Nephron progenitor cell (in vitro differentiated cells): Measurements from ENCODE around the gene DUSP15.

Experiments used
- DNase-seq: peaks from one replicate; pipeline ENCODE4 v3.0.0; 2021
- H3K27ac Mint-ChIP-seq: 2 replicates; pipeline ENCODE4 v1.8.0; 2021; ENCODE audit warnings: mild to moderate bottlenecking, moderate library complexity, mixed read lengths
- H3K27me3 Mint-ChIP-seq: 2 replicates; pipeline ENCODE4 v1.8.0; 2021; ENCODE audit warnings: mild to moderate bottlenecking, low read depth, mixed read lengths; ENCODE audit not compliant: poor library complexity
- H3K36me3 Mint-ChIP-seq: 2 replicates; pipeline ENCODE4 v1.8.0; 2021; ENCODE audit warnings: low read depth, mixed read lengths
- H3K4me1 Mint-ChIP-seq: 2 replicates; pipeline ENCODE4 v1.8.0; 2021; ENCODE audit warnings: mixed read lengths
- H3K4me3 Mint-ChIP-seq: 2 replicates; pipeline ENCODE4 v1.8.0; 2021; ENCODE audit warnings: mild to moderate bottlenecking, moderate library complexity, mixed read lengths
- H3K9me3 Mint-ChIP-seq: 2 replicates; pipeline ENCODE4 v1.8.0; 2021; ENCODE audit warnings: mild to moderate bottlenecking, moderate library complexity, mixed read lengths
- CTCF ChIP-seq: fragments of 200-600 bp; sonication (generic); IDR thresholded peaks from 2 replicates; pipeline ENCODE4 v1.5.0; 2021; ENCODE audit warnings: antibody characterized with exemption

DUSP15 gene

GRCh38 chr20:31842471-31843157, 27.7 kb downstream of the DUSP15 start:
- Mint-ChIP-seq H3K4me1 (peaks cover 38% of the 10 kb centered on the region), H3K27me3 (no peaks in the 10 kb centered on the region), H3K27ac (peak overlapping the region; percentile 33), H3K36me3 (no peaks in the 10 kb centered on the region), H3K4me3 (peak overlapping the region; percentile 26), H3K9me3 (no peaks in the 10 kb centered on the region)
- TF ChIP-seq CTCF, result no peak
- DNase-seq, result peak; percentile 64

DNA sequence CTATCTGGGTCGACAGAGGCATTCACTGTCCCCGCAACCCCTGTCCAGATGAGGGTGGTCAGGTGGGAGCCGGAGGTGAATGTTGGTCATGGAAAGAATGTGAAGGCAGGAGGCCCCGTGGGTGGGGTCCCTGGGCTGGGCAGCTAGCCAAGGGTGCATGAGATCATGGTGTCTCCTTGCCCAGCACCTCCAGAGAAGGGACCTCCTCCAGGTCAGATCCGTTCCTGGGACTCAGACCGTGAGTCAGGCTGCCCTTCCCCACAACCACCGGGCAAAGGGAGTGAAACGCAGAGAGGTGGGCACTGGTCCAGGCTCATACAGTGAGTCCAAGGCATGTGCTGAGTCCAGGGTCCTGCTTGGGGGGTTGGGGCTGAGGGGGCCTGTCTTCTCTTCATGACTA, 28.4 kb downstream of the DUSP15 start:
- no peak for DNase-seq
- no peaks in the 10 kb centered on the region for H3K27me3 Mint-ChIP-seq
- no peak overlapping the region for H3K27ac Mint-ChIP-seq
- H3K4me1 Mint-ChIP-seq, result peaks cover 38% of the 10 kb centered on the region
- TF ChIP-seq CTCF, result no peak
- H3K9me3 Mint-ChIP-seq, result no peaks in the 10 kb centered on the region
- no peaks in the 10 kb centered on the region for H3K36me3 Mint-ChIP-seq
- no peak overlapping the region for H3K4me3 Mint-ChIP-seq

DNA sequence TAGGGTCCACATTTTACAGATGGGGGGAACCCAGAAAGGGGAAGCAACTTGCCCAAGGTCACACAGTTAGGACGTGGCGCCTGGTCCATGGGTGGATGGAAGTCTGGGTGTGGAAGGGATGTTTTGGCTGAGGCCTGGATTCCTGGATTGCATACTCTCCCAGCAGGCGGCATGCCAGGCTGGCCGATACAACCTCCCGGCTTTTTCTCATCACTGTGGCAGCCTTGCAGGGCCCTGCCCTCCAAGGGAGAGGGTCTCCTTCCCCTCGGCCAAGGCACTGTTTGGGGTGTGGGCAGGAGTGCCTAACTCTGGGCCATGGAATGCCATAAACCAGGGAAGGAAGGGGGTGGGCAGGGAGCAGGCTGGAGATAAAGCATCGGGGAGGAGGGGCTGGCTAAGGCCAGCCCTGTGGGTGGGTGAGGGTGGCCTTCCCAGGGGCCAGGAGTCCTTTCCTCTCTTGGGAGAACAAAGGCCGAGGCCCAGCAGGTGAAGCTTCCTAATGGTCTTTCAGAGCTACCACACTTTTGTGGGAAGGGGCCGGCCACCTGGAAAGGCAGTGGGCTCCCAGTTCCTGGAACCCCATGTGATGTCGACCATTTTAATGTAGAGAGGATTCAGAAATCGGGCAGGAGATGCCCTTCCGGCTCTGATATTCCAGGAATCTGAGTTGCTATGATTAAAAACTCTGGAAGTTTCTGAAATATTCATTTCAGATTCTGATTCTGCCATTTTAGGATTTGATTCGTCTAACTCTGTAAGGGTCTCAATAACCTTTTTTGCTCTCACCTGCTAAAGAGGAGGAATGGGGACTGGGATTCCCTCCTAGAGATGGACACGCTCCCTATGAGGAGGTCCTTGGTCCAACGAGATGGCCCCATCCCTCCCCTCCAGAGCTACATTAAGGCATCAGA, 29.2 kb downstream of the DUSP15 start:
- no peak overlapping the region for H3K4me3 Mint-ChIP-seq
- no peak for TF ChIP-seq CTCF
- H3K9me3 Mint-ChIP-seq, result no peaks in the 10 kb centered on the region
- H3K27ac Mint-ChIP-seq, result no peak overlapping the region
- peaks cover 44% of the 10 kb centered on the region for H3K4me1 Mint-ChIP-seq
- no peak for DNase-seq
- no peaks in the 10 kb centered on the region for H3K36me3 Mint-ChIP-seq
- H3K27me3 Mint-ChIP-seq, result no peaks in the 10 kb centered on the region

- DNase-seq, result no peak
- TF ChIP-seq CTCF, result no peak
- H3K27me3 Mint-ChIP-seq, result no peaks in the 10 kb centered on the region
- peaks cover 53% of the 10 kb centered on the region for H3K4me1 Mint-ChIP-seq
- no peak overlapping the region for H3K27ac Mint-ChIP-seq
- H3K36me3 Mint-ChIP-seq, result no peaks in the 10 kb centered on the region
- H3K9me3 Mint-ChIP-seq, result no peaks in the 10 kb centered on the region
- H3K4me3 Mint-ChIP-seq, result no peak overlapping the region
Measured at GRCh38 chr20:31839782-31840487, 30.4 kb downstream of the DUSP15 start.

- TF ChIP-seq CTCF, result no peak
- H3K27ac Mint-ChIP-seq, result no peak overlapping the region
- H3K36me3 Mint-ChIP-seq, result no peaks in the 10 kb centered on the region
- H3K9me3 Mint-ChIP-seq, result no peaks in the 10 kb centered on the region
- no peaks in the 10 kb centered on the region for H3K27me3 Mint-ChIP-seq
- no peak for DNase-seq
- no peak overlapping the region for H3K4me3 Mint-ChIP-seq
- peaks cover 56% of the 10 kb centered on the region for H3K4me1 Mint-ChIP-seq
Measured at GRCh38 chr20:31838646-31839292, 31.6 kb downstream of the DUSP15 start.
